K562 (cell line): ENCODE measurements around the gene KCNK1. TPM values are rescaled to one million over a fixed set of nuclear protein-coding genes. Genes with fewer than 3 reads are reported as not detected.

ENCODE experiments used
- ATAC-seq: fragments of 200-7000 bp; cut with Tn5 transposase; 3 replicates; pipeline ENCODE4 v1.9.1; 2020; ENCODE audit warnings: moderate library complexity
- BruUV-seq: library from RNA; stranded (reverse); fragments of 400-500 nt; replicated peaks from 2 replicates; lab custom pipeline; 2021; lab: Mats Ljungman, UMichigan
- CTCF ChIA-PET: fragments of 300-600 bp; formaldehyde crosslinking; extraction: SDS; loops from one replicate; lab custom pipeline; 2021; ENCODE audit warnings: low intra/inter-chr PET ratio; lab: Yijun Ruan, JAX
- POLR2A ChIA-PET: fragments of 300-600, 350-650 bp; sonication (Branson Sonifier 250); formaldehyde crosslinking; extraction: SDS; loops from one replicate; lab custom pipeline; 2021; ENCODE audit warnings: antibody characterized with exemption, inconsistent platforms; lab: Yijun Ruan, JAX
- DNase-seq, 4 experiments: peaks; one replicate each; pipeline versions ENCODE4 v3.0.0 to v3.0.0-alpha.2; 2011 to 2018; ENCODE audit warnings: low spot score in 3 of 4, mixed read lengths in 3 of 4; ENCODE audit errors: extremely low read depth in 1 of 4
- FAIRE-seq: peaks from 2 replicates; lab custom pipeline; 2011; peaks lifted over from hg19 to GRCh38; lab: Jason Lieb, UNC
- H2AFZ ChIP-seq: 2 replicates; pipeline ENCODE4 v1.6.0; 2011; ENCODE audit warnings: low read depth, low read length, control low read depth, inconsistent platforms
- H3K27ac ChIP-seq: fragments of 200-600 bp; 3 replicates; pipeline ENCODE4 v1.8.0; 2011; ENCODE audit warnings: low read depth, mild to moderate bottlenecking, control low read depth, inconsistent platforms, low read length, moderate library complexity, mixed read lengths; ENCODE audit errors: extremely low read depth
- H3K27me3 ChIP-seq, 2 experiments: fragments of 300-600 bp in 1 of 2; 2 replicates in 1 of 2; 3 replicates in 1 of 2; pipeline versions ENCODE4 v1.6.0 to v1.8.0; 2011; ENCODE audit warnings: inconsistent platforms in 2 of 2, low read length in 2 of 2, mild to moderate bottlenecking in 1 of 2, mixed read lengths in 1 of 2, moderate library complexity in 1 of 2; ENCODE audit not compliant: control insufficient read depth in 2 of 2, insufficient read depth in 2 of 2
- H3K36me3 ChIP-seq: fragments of 300-600 bp; 3 replicates; pipeline ENCODE4 v1.8.0; 2011; ENCODE audit warnings: mild to moderate bottlenecking, low read length, inconsistent platforms; ENCODE audit not compliant: control insufficient read depth, insufficient read depth
- H3K4me1 ChIP-seq, 2 experiments: fragments of 200-600 bp in 1 of 2; replicated peaks in 1 of 2; 2 replicates in 1 of 2; 3 replicates in 1 of 2; pipeline versions ENCODE4 v1.5.1 to v1.8.0; 2011; ENCODE audit warnings: inconsistent platforms in 2 of 2, low read length in 2 of 2, mild to moderate bottlenecking in 1 of 2, mixed read lengths in 1 of 2, moderate library complexity in 1 of 2; ENCODE audit not compliant: control insufficient read depth in 2 of 2, insufficient read depth in 2 of 2
- H3K4me2 ChIP-seq: 2 replicates; pipeline ENCODE4 v1.6.1; 2011; ENCODE audit warnings: low read length, control low read depth, inconsistent platforms, mixed read lengths; ENCODE audit not compliant: insufficient read depth
- H3K4me3 ChIP-seq: fragments of 200-600 bp; sonication (generic), shearing (Covaris generic); 2 replicates; pipeline ENCODE4 v1.5.1; 2016; ENCODE audit warnings: control low read depth, inconsistent platforms
- H3K79me2 ChIP-seq: fragments of 200-600 bp; 3 replicates; pipeline ENCODE4 v1.8.0; 2011; ENCODE audit warnings: low read length, inconsistent platforms; ENCODE audit not compliant: control insufficient read depth, insufficient read depth
- H3K9ac ChIP-seq, 2 experiments: 2 replicates each; pipeline versions ENCODE4 v1.6.0 to v1.6.1; 2011; ENCODE audit warnings: low read depth in 2 of 2, low read length in 2 of 2, control low read depth in 1 of 2, inconsistent platforms in 1 of 2, mild to moderate bottlenecking in 1 of 2, mixed read lengths in 1 of 2; ENCODE audit not compliant: insufficient read depth in 1 of 2
- H3K9me1 ChIP-seq: one replicate; pipeline ENCODE4 v1.6.0; 2011; ENCODE audit warnings: inconsistent platforms, mild to moderate bottlenecking, low read length, moderate library complexity; ENCODE audit not compliant: control insufficient read depth, insufficient read depth
- H3K9me3 ChIP-seq: replicated peaks from 2 replicates; pipeline ENCODE4 v1.5.1; 2011; ENCODE audit warnings: low read depth, low read length, inconsistent platforms; ENCODE audit not compliant: control insufficient read depth, insufficient read depth
- H4K20me1 ChIP-seq: replicated peaks from 2 replicates; pipeline ENCODE4 v1.6.1; 2011; ENCODE audit warnings: low read length, inconsistent platforms, mixed read lengths; ENCODE audit not compliant: control insufficient read depth, insufficient read depth
- CHAMP1 ChIP-seq: fragments of 450-650 bp; IDR thresholded peaks from 2 replicates; pipeline ENCODE4 v1.6.1; 2016; ENCODE audit warnings: mild to moderate bottlenecking
- CREM ChIP-seq: IDR thresholded peaks from 2 replicates; pipeline ENCODE4 v1.6.1; 2014; ENCODE audit warnings: antibody characterized with exemption, low read depth
- ETV5 ChIP-seq: sonication (generic); formaldehyde crosslinking; IDR thresholded peaks from 2 replicates; pipeline ENCODE4 v1.4.0; 2020; ENCODE audit warnings: low read depth, mild to moderate bottlenecking, missing genetic modification reagents
- RBFOX2 ChIP-seq: fragments of 200-400 bp; formaldehyde crosslinking; IDR thresholded peaks from 2 replicates; pipeline ENCODE4 v1.6.1; 2017; ENCODE audit warnings: low read depth, mild to moderate bottlenecking, low read length, moderate library complexity
- TSHZ1 ChIP-seq: fragments of 250-450 bp; sonication (Bioruptor Pico); IDR thresholded peaks from 2 replicates; pipeline ENCODE4 v1.4.0; 2020; ENCODE audit warnings: mild to moderate bottlenecking, moderate library complexity
- ZNF707 ChIP-seq: fragments of 250-450 bp; sonication (Bioruptor Pico); conservative IDR thresholded peaks from 2 replicates; pipeline ENCODE4 v1.8.0; 2022; ENCODE audit warnings: inconsistent platforms, mild to moderate bottlenecking, moderate library complexity
- WGBS: fragments of 100-300 bp; shearing (Covaris generic); methylation state at CpG from one replicate; pipeline ENCODE4 v1.1.6; 2016; ENCODE audit warnings: low coverage, mixed read lengths; ENCODE audit not compliant: insufficient coverage; ENCODE audit errors: missing lambda C conversion rate; 5-methylcytosine and 5-hydroxymethylcytosine counted together
- in situ Hi-C: fragments of 300-500 bp; cut with MboI; formaldehyde crosslinking; loops from 4 replicates; pipeline ENCODE4 v1.15.0; 2018; ENCODE audit warnings: inconsistent platforms, mixed read lengths
- intact Hi-C: fragments of 100-400 bp; cut with micrococcal nuclease; formaldehyde crosslinking; loops from 2 replicates; pipeline ENCODE4 v1.14.2; 2022
- polyA plus RNA-seq, 8 experiments: library from polyadenylated mRNA; depleted of rRNA in 4 of 8; stranded (reverse) in 5 of 8; unstranded in 3 of 8; fragments of >200 nt; fragmentation: Nextera tagmentation in 2 of 8; fragmentation: Illumina TruSeq in 1 of 8; extraction: Ambion mirVana in 2 of 8; extraction: Trizol in 1 of 8; gene quantifications; 2 replicates each; pipeline versions ENCODE4 v1.2.1 to v1.2.3, GENCODE V29; 2011 to 2014; ENCODE audit warnings: inconsistent platforms in 1 of 8, missing spikeins in 1 of 8
- total RNA-seq, 7 experiments: library from RNA; depleted of rRNA in 6 of 7; stranded (reverse); fragments of >200 nt in 6 of 7; fragmentation: Illumina TruSeq in 2 of 7; extraction: Trizol in 2 of 7; gene quantifications; 2 replicates each; pipeline versions ENCODE4 v1.2.1 to v1.2.3, GENCODE V29; 2011 to 2021; ENCODE audit warnings: low replicate concordance in 1 of 7

Gene KCNK1
- total and polyA plus RNA-seq, 9 of the 15 experiments (the other 6 are each of a cell fraction or from before 2014, with no cell fraction given) = 3.1 to 22.7 (median 6.0) TPM

GRCh38 chr1:233673947-233674431, 60.1 kb downstream of the KCNK1 start (continued):
- TF ChIP-seq CHAMP1 = peak; percentile 34; the same call in 1 of the 2 replicates

GRCh38 chr1:233675446-233675845, 61.5 kb downstream of the KCNK1 start:
- in situ Hi-C loops = no loop called here
- H3K4me1 ChIP-seq = peaks cover 4 to 21% of the 10 kb centered on the region in 2 experiments; a peak in 4 of 5 replicates
- no TSS peak for BruUV-seq
- POLR2A ChIA-PET = interaction anchor here (1.0 kb wide), 1 partner anchor 19 kb away, joined by 3 read pairs; no protein-coding TSS in a partner anchor
- ATAC-seq = no peak
- no peak for TF ChIP-seq CREM
- TF ChIP-seq ETV5 = no peak
- TF ChIP-seq RBFOX2 = no peak
- no peak for TF ChIP-seq TSHZ1
- no peak for TF ChIP-seq ZNF707 (CRISPR knock-in tag)
- TF ChIP-seq, all 486 proteins: peak for 0
- DNase-seq = no peak
- H4K20me1 ChIP-seq = no peaks in the 10 kb centered on the region
- H3K27ac ChIP-seq = no peak overlapping the region
- H3K4me3 ChIP-seq = no peak overlapping the region
- intact Hi-C loops = no loop called here
- CTCF ChIA-PET = no interaction called here
- H3K9ac ChIP-seq = no peak overlapping the region
- H3K36me3 ChIP-seq = peaks cover 19% of the 10 kb centered on the region; the same call in 2 of the 3 replicates
- no peaks in the 10 kb centered on the region for H3K9me1 ChIP-seq
- 0 out of 3 replicates have a peak, but pooled peaks cover 2% of the 10 kb centered on the region for H3K79me2 ChIP-seq
- no peak for FAIRE-seq
- H2AFZ ChIP-seq = no peak overlapping the region
- 89% methylated on average over 2 of the region's 2 CpGs for WGBS
- no peaks in the 10 kb centered on the region for H3K27me3 ChIP-seq
- H3K9me3 ChIP-seq = peaks cover 4% of the 10 kb centered on the region; the same call in 1 of the 2 replicates
- H3K4me2 ChIP-seq = no peak overlapping the region
